HCT116 (cell line): ENCODE results near the gene TRDN. TPM values are rescaled to one million over a fixed set of nuclear protein-coding genes. Genes with fewer than 3 reads are reported as not detected.
"Not testable (repeated sequence)": the region's sequence is repeated elsewhere in the genome, so short reads cannot be mapped to it uniquely, and the experiment has no call there.

Experiments used
- ATAC-seq: fragments of 200-7000 bp; cut with Tn5 transposase; 2 replicates; pipeline ENCODE4 v1.9.1; 2020; ENCODE audit warnings: mild to moderate bottlenecking, moderate library complexity
- BruUV-seq: library from RNA; stranded (reverse); fragments of 400-500 nt; replicated peaks from 2 replicates; lab custom pipeline; 2021; lab: Mats Ljungman, UMichigan
- CTCF ChIA-PET: fragments of 300-600 bp; sonication (Branson Sonifier 250); formaldehyde crosslinking; loops from one replicate; lab custom pipeline; 2021; ENCODE audit warnings: antibody characterized with exemption; lab: Charles Lee
- POLR2A ChIA-PET: fragments of 300-600, 350-600 bp; sonication (Branson Sonifier 250); formaldehyde crosslinking; loops from one replicate; lab custom pipeline; 2021; ENCODE audit warnings: antibody characterized with exemption; lab: Charles Lee
- RAD21 ChIA-PET, 2 experiments: fragments of 300-600 bp; sonication (Branson Sonifier 250); formaldehyde crosslinking; loops; one replicate each; lab custom pipeline; 2023; ENCODE audit warnings: low total read pairs in 2 of 2; ENCODE audit not compliant: uncharacterized antibody in 2 of 2, unreplicated experiment in 2 of 2, low non-redundant PET in 1 of 2; lab: Charles Lee
- DNase-seq: peaks from one replicate; pipeline ENCODE4 v3.0.0-alpha.2; 2010; ENCODE audit warnings: low read depth, low spot score
- H2AFZ ChIP-seq: fragments of 200-600 bp; shearing (Covaris generic), sonication (generic); 2 replicates; pipeline ENCODE4 v1.6.1; 2017; ENCODE audit warnings: low read depth, mixed run types, mixed read lengths, antibody characterized with exemption, low read length; ENCODE audit not compliant: poor library complexity, severe bottlenecking
- H3K27ac ChIP-seq: 2 replicates; pipeline ENCODE4 v1.5.1; 2012; ENCODE audit warnings: low read depth, low read length
- H3K27me3 ChIP-seq: fragments of 200-600 bp; sonication (generic); 2 replicates; pipeline ENCODE4 v1.6.1; 2016; ENCODE audit warnings: mixed run types, low read length, mixed read lengths; ENCODE audit not compliant: insufficient read depth
- H3K36me3 ChIP-seq, 2 experiments: fragments of 200-500 bp in 1 of 2; fragments of 200-600 bp in 1 of 2; sonication (Bioruptor generic) in 1 of 2; sonication (generic) in 1 of 2; 2 replicates each; pipeline versions ENCODE4 v1.5.1 to v1.6.1; 2014 to 2016; ENCODE audit warnings: low read length in 2 of 2, inconsistent platforms in 1 of 2, mixed read lengths in 1 of 2, mixed run types in 1 of 2; ENCODE audit not compliant: insufficient read depth in 2 of 2, control insufficient read depth in 1 of 2
- H3K4me1 ChIP-seq, 2 experiments: fragments of 200-600 bp in 1 of 2; sonication (generic) in 1 of 2; 2 replicates each; pipeline versions ENCODE4 v1.5.1 to v1.6.1; 2012 to 2017; ENCODE audit warnings: low read length in 2 of 2, inconsistent platforms in 1 of 2, mild to moderate bottlenecking in 1 of 2, mixed read lengths in 1 of 2, mixed run types in 1 of 2, moderate library complexity in 1 of 2; ENCODE audit not compliant: insufficient read depth in 2 of 2, control insufficient read depth in 1 of 2
- H3K4me2 ChIP-seq: fragments of 200-600 bp; sonication (generic); 2 replicates; pipeline ENCODE4 v1.6.1; 2017; ENCODE audit warnings: mixed run types, low read length, mixed read lengths
- H3K4me3 ChIP-seq, 2 experiments: fragments of 200-600 bp in 1 of 2; sonication (generic) in 1 of 2; replicated peaks in 1 of 2; 2 replicates each; pipeline ENCODE4 v1.5.1; 2011 to 2016; ENCODE audit warnings: low read length in 2 of 2, control low read depth in 1 of 2, low read depth in 1 of 2, mild to moderate bottlenecking in 1 of 2, mixed read lengths in 1 of 2, mixed run types in 1 of 2
- H3K79me2 ChIP-seq: fragments of 200-600 bp; sonication (generic); 2 replicates; pipeline ENCODE4 v1.6.1; 2017; ENCODE audit warnings: mild to moderate bottlenecking, mixed run types, low read length, moderate library complexity, mixed read lengths; ENCODE audit not compliant: insufficient read depth
- H3K9ac ChIP-seq: fragments of 200-600 bp; sonication (generic); 2 replicates; pipeline ENCODE4 v1.6.1; 2016; ENCODE audit warnings: low read length, mixed read lengths
- H3K9me2 ChIP-seq: fragments of 200-600 bp; sonication (generic), shearing (Covaris generic); 2 replicates; pipeline ENCODE4 v1.6.1; 2017; ENCODE audit warnings: mixed run types, mild to moderate bottlenecking, moderate library complexity; ENCODE audit not compliant: insufficient read depth
- H3K9me3 ChIP-seq, 2 experiments: fragments of 200-500 bp in 1 of 2; fragments of 200-600 bp in 1 of 2; sonication (Bioruptor generic) in 1 of 2; sonication (generic) in 1 of 2; 2 replicates each; pipeline ENCODE4 v1.6.1; 2014 to 2017; ENCODE audit warnings: low read length in 2 of 2, mixed read lengths in 2 of 2, inconsistent platforms in 1 of 2, low read depth in 1 of 2, mild to moderate bottlenecking in 1 of 2, mixed run types in 1 of 2, moderate library complexity in 1 of 2; ENCODE audit not compliant: control insufficient read depth in 1 of 2, insufficient read depth in 1 of 2
- H4K20me1 ChIP-seq: fragments of 200-600 bp; sonication (generic), shearing (Covaris generic); 2 replicates; pipeline ENCODE4 v1.6.1; 2017; ENCODE audit warnings: mixed run types, mild to moderate bottlenecking, moderate library complexity; ENCODE audit not compliant: insufficient read depth
- POLR2AphosphoS5 ChIP-seq: IDR thresholded peaks from 2 replicates; pipeline ENCODE4 v1.6.1; 2011; ENCODE audit warnings: mild to moderate bottlenecking, low read depth, low read length, moderate library complexity
- SP1 ChIP-seq: IDR thresholded peaks from 2 replicates; pipeline ENCODE4 v1.6.1; 2012; ENCODE audit warnings: low read depth
- intact Hi-C: fragments of 100-400 bp; cut with micrococcal nuclease; formaldehyde crosslinking; loops from 2 replicates; pipeline ENCODE4 v1.10.0; 2022
- total RNA-seq: library from RNA; stranded (reverse); gene quantifications from one replicate; pipeline ENCODE4 v1.2.1, GENCODE V29; 2021; ENCODE audit not compliant: unreplicated experiment

The TRDN gene
- total RNA-seq, 1 experiment from 2014 or later, result not detected

GRCh38 chr6:123453071-123453470, 183.7 kb downstream of the TRDN start:
- H3K9ac ChIP-seq, RAD21 ChIA-PET, H4K20me1 ChIP-seq, H3K4me3 ChIP-seq, H3K27ac ChIP-seq, H3K27me3 ChIP-seq, intact Hi-C loops, DNase-seq, CTCF ChIA-PET, ATAC-seq, POLR2A ChIA-PET, H3K36me3 ChIP-seq, H3K4me1 ChIP-seq, H2AFZ ChIP-seq, H3K4me2 ChIP-seq, BruUV-seq, H3K9me3 ChIP-seq, H3K9me2 ChIP-seq, H3K79me2 ChIP-seq: not testable (repeated sequence)

GRCh38 chr6:123448306-123448884, 188.4 kb downstream of the TRDN start:
- Histone ChIP-seq H3K27ac (no peak overlapping the region), H2AFZ (no peak overlapping the region), H3K9me3 (no peaks in the 10 kb centered on the region), H3K4me1 (no peaks in the 10 kb centered on the region), H3K27me3 (no peaks in the 10 kb centered on the region), H3K36me3 (no peaks in the 10 kb centered on the region), H3K79me2 (no peaks in the 10 kb centered on the region), H3K9ac (no peak overlapping the region), H3K9me2 (no peaks in the 10 kb centered on the region), H3K4me3 (no peak overlapping the region), H3K4me2 (no peak overlapping the region), H4K20me1 (no peaks in the 10 kb centered on the region)
- DNase-seq, result no peak
- no TSS peak for BruUV-seq
- CTCF ChIA-PET, result no interaction called here
- RAD21 ChIA-PET, result no interaction called here
- POLR2A ChIA-PET, result no interaction called here
- intact Hi-C loops, result no loop called here
- no peak for ATAC-seq
- TF ChIP-seq POLR2AphosphoS5 (no peak), SP1 (no peak)
